GM21619 (cell line): Measurements from ENCODE around the gene NBAS.

Source experiments
- ATAC-seq: cut with Tn5 transposase; IDR thresholded peaks from one replicate; pipeline ENCODE4 v1.9.1; 2021; ENCODE audit not compliant: unreplicated experiment

NBAS gene

DNA sequence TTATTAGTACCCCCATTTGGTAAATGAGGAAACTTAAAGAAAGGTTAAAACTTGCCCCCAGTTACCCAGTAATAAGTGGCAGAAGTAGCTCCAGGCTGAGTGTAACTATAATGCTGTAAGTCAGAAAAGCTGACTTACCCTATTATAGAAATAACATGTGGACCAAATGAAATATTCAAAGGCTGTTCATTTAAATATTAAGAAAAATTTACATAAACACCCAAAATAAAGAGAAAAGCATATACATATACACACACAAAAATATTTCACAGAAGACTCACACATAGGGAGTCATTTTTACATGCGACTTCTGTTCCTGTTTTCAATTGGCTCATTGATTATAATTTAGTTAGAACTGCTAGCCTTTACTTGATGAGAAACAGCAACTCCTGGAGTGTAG lies 189.1 kb downstream of the NBAS start:
- no peak for ATAC-seq

GRCh38 chr2:15369129-15369528 lies 192.0 kb downstream of the NBAS start:
- no peak for ATAC-seq

- ATAC-seq, result peak; percentile 63
Measured at GRCh38 chr2:15367715-15368114, 193.4 kb downstream of the NBAS start.

DNA sequence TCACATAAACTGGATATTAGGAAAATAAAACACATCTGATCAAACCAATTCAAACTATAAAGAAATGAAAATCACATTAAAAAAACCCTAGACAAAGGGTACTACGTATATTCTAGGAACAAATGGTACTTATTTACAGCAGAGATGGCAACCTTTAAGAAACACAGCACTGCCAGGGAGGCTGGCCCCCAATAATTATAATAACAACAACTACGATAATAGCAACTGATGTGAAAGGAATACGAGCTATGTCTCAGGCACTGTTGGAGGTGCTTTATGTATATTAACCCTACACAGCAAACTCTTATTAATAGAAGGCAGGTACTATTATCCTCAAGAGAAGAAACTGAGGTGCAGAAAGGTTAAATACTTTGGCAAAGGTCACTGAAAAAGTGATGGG lies 193.9 kb downstream of the NBAS start:
- no peak for ATAC-seq

DNA sequence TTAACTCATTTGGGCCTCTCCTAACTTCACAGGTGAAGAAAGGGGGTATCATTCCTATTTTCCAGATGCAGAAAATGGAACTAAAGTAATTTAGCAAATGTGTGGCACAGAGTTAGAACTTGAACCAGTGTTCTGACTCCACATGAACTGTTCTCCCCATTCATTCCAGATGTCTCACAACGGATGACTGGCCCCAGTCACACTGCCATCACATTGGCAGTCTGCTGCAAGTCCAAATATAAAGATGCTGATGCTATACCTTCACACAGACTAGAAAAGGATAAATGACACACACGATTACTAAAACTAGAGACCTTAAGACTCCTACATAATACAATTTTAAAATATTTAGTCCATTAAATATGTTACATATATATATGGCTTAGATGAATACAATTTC lies 195.7 kb downstream of the NBAS start:
- no peak for ATAC-seq

- ATAC-seq, result no peak
Measured at GRCh38 chr2:15364561-15364960, 196.6 kb downstream of the NBAS start.

DNA sequence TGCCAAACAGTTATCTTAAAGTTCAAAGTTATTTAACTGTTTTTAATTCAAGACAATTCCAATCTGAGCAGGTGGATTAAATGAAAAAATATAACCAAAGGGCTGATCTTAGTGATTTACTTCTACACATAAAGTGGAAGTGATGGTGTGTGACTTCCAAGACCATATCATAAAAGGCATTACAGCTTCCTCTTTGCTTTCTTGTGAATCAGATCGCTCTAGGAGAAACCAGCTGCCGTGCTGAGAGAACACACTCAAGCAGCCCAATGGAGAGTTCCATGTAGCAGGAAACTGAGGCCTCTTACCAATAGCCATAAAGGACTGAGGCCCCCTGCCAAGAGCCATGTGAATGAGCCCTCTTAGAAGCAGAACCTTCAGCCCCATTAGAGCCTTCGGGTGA lies 197.4 kb downstream of the NBAS start:
- ATAC-seq, result no peak

DNA sequence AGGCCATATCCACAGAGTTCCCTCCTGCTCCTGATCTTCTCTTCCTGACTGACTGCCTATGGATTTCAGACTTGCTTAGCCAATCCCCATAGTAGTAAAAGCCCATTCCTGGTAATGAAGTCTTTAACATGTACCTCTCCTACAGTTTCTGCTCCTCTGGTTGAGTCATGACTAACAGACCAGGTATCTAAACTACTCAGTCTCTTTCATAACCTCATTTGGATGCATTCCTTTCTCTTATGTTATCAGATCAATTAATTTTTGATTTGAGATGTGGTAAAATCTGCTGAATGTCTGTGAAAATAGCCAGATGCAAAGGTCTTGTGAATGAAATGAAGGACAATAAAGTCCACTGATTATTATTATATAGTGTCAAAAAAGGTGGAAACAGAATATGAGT lies 198.0 kb downstream of the NBAS start:
- no peak for ATAC-seq

DNA sequence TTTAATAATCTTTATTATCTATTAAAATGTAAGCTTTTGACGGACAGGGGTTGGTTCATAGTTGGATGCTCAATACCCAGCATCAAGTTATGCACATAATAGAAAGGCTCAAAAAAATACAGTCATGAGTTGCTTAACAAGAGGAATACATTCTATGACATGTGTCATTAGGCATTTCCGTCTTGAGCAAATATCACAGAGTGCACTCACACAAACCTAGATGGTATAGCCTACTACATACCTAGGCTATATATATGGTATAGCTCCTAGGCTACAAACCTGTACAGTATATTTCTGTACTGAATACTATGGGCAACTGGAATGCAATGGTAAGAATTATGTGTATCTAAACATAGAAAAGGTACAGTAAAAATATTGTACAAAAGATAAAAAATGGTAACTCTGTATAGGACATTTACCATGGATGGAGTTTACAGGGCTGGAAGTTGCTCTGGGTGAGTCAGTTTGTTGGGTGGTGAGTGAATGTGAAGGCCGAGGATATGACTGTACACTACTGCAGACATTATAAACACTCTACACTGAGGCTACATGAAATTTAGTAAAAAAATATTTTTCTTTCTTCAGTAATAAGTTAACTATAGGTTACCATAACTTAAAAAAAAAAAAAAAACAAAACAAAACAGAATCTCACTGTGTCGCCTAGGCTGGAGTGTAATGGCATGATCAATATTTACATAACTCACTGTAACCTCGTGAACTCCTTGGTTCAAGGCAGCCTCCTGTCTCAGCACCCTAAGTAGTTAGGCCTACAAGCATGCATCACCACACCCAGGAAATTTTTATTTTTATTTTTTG lies 201.2 kb downstream of the NBAS start:
- ATAC-seq, result no peak

DNA sequence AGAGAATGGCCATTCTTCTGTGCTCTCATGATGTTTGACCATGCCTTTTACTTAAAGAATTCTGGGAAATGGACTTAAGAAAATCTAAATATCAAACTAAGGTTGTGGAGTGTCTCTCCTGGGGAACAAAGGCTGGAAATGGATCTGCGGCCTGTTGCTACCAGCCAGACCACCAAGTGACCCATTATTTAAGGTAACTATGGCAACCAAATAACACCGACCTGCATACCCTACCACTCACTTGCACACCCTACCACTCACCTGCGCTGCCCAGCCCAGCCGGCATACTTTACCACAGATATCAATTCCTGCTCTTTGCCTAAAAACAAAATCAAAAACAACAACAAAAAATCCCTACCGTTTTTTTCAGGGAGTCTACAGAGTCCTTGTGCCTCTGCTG lies 203.2 kb downstream of the NBAS start:
- ATAC-seq, result no peak

DNA sequence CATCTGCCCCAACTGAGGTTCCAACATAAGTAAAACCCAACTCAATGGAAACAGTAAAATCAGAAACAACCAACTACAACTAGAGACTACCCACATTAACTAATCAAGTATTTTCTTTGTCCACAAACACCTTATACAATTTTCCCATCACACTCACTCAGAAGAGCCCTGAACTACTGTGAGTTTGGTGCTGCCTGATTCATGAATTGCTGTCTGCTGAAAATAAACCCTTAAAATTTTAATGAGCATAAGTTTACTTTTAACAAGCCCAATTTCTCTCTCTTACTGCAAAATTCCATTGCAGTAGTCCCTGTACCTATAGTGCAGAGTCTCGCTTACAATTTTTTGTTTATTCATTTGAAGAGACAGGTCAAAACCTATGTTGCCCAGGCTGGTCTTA lies 203.9 kb downstream of the NBAS start:
- no peak for ATAC-seq

DNA sequence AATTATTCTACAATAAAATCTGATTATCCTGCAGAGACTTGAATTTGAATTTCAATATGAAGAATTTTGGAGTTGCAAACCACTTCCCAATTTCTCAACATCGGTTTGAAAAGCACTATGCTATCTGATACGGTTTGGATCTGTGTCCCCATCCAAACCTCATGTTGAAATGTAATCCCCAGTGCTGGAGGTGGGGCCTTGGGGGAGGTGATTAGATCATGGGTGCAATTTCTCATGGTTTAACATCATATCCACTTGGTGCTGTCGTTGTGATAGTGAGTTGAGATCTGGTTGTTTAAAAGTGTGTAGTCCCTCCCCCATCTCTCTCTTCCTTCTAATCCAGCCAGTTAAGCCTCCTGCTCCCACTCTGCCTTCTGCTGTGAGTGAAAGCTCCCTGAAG lies 205.7 kb downstream of the NBAS start:
- ATAC-seq, result no peak

GRCh38 chr2:15354596-15355366 lies 206.4 kb downstream of the NBAS start:
- ATAC-seq, result no peak

- ATAC-seq, result no peak
Measured at GRCh38 chr2:15352363-15352762, 208.8 kb downstream of the NBAS start.

DNA sequence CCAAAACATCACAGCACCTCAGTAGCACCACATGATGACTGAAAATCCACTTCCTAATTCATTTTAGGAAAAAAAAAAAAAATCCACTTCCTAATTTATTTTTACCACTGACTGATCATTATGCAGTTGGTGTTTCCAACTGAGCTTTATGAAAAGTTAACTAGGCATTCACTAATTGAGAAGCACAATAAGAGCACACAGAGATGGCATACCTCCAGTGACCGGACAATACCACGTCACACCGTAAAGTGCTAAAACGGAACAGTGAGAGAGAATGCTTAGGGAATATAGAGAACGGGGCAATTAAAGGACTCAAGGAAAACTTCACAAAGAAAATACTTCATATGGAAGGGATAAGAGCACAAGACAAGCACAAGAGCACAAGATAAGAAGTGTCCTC lies 212.5 kb downstream of the NBAS start:
- no peak for ATAC-seq

DNA sequence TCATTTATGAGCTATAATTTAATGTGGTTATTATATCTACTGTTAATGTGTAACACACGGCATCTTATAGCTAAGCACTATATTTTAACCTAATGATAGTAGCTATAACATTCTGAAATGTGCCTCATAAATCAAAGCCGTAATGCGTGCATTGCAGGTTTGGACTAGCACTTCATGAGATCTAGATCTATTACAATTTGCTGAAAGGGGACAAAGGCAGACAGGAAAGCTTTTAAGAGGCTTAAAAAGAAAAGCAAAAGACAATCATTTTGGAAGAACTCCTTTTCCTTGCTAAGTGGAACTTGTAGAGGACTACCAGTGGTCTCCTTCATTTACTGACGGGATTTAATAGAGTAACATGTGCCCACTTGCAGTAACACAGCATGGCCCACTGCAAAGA lies 213.1 kb downstream of the NBAS start:
- ATAC-seq, result no peak

DNA sequence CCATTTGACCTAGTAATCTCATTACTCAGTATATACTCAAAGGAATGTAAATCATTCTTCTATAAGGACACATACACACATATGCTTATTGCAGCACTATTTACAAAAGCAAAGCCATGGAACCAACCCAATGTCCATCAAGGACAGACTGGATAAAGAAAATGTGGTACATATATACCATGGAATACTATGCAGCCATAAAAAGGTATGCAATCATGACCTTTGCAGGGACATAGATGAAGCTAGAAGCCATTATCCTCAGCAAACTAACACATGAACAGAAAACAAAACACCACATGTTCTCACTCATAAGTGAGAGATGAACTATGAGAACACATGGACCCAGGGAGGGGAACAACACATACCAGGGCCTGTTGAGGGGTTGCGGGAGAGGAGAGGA lies 214.5 kb downstream of the NBAS start:
- ATAC-seq, result no peak

- no peak for ATAC-seq
Measured at GRCh38 chr2:15337996-15338666, 223.0 kb downstream of the NBAS start.

- no peak for ATAC-seq
Measured at GRCh38 chr2:15334644-15335326, 226.3 kb downstream of the NBAS start.

DNA sequence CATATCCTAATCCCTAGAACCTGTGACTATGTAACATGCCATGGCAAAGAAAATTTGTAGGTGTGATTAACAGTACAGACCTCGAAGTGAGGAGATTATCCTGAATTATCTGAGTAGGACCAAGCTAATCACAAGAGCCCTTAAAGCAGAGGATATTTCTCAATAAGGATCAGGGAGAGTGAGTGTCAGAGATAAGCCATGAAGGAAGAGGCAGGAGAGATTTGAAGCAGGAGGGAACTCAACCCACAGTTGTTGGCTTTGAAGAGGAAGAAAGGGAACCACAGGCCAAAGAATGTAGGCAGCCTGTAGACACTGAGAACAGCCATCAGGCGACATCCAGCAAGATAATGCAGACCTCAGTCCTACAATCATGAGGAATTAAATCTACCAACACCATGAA lies 229.3 kb downstream of the NBAS start:
- no peak for ATAC-seq

- ATAC-seq, result no peak
Measured at GRCh38 chr2:15325296-15325695, 235.8 kb downstream of the NBAS start.
